Hepatic stellate cell (primary cell): ENCODE data around the gene GSDME.

Experiments
- DNase-seq: peaks from one replicate; pipeline ENCODE4 v3.0.0; 2011; ENCODE audit warnings: low spot score

Gene GSDME

DNA sequence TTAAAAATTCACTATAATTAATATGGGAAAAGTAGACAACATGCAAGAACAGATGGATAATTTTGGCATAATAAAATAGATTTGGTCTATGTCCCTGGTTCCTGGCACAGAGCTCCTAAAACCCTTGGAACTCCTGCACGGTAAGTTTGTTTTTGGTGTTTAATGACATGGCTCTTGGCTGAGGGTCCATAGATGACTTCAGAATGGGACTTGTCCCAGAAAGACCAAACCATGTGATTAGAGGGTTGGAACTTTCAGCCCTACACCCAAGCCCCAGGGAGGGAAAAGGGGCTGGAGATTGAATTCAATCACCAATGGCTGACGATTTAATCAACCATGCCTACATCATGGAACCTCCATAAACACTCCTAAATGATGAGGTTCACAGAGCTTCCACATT is 12.6 kb upstream of the GSDME start:
- no peak for DNase-seq

DNA sequence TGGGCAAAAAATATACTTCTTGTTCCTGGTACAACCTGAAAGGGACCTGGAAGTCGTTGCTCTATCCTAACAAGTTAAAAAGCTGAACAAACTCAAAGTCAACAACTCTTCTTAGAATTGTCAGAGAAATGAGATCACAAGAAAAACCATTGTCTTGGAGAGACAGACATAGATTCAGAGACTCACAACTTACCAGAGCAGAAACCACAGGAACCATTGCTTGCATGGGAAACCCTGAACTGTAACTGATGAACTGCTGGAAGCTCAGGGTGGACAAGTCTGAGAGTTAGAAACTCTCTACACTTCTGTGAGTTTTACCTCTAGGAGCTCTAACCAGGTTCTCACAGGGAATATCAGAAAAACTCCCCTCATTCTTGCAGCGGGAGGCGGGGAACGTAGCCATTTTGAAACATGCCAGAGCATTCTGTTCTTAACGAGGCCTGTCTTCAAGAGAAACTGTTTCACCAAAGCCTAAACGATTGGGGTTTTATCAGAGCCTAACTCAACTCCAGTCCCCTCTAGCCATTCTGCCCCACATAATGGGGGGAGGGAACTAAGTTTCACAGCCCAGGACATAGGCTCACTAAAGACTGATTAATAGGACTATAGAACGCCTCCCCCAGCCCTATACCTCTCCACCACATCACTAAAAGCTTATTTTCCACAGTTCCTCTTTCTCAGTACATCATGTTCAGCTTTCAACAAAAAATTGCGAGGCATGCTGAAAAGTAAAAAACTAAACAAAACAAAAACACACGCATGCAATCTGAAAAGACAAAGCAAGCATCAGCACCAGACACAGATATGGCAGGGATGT is 12.0 kb upstream of the GSDME start:
- no peak for DNase-seq

DNA sequence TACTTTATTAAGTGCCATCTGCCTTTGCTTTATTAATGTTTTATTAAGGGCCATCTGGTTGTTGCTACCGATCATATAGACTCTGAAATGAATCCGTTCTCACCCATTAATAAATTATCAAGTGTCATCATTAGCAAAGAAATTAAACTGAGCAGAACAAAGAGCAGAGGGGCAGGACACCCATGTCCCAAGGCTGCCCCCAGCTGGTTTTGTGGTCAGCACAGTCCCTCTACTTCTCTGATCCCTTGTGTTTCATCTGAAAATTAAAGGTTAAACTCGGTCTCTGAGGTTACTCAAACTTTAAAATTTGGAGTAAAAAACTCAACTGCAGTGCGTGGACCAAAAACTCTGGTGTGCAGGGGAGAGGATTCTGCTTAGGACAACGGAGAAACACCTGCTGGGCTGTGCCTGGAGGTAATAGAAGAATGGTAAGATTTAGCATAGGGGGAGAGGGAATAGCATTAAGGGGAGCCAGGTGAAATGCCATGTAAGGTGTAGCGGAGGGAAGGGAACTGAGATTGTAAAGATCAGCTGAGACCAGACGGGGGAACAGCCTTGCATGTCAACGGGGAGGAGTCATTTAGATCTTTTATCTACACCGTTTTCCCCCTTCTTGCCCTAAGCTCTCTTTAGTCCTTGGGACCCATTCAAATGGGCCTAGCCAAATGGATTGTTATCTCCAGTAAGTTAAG is 10.8 kb upstream of the GSDME start:
- no peak for DNase-seq

- DNase-seq = no peak
Measured at GRCh38 chr7:24764972-24765744, 7.9 kb upstream of the GSDME start.

DNA sequence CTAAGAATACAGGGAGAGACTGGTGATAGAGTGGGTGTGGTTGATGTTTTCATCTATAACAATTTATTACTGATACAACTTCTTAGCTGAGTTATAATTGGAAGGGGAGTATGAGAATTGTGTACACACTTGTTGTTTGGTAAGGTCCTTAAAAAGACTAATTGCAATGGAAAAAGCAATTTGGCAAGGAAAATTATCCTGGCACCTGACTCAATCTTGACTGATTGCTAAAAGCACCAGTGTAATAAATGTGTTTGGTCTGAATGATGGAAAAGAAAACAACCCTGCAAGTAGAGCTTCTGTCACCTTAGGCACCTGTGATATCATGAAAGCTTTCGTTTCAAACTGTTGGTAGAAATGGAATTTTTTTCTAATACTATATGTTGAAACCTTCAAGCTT is 6.7 kb upstream of the GSDME start:
- DNase-seq = no peak

GRCh38 chr7:24763303-24763901 is 6.1 kb upstream of the GSDME start:
- no peak for DNase-seq

GRCh38 chr7:24762771-24763170 is 5.5 kb upstream of the GSDME start:
- DNase-seq = no peak

- DNase-seq = no peak
Measured at GRCh38 chr7:24760968-24761367, 3.7 kb upstream of the GSDME start.

- peak; percentile 76 for DNase-seq
Measured at GRCh38 chr7:24756545-24757352, 515 bp downstream of the GSDME start.

GRCh38 chr7:24755541-24756407 is 1.5 kb downstream of the GSDME start:
- DNase-seq = no peak

GRCh38 chr7:24754906-24755506 is 2.3 kb downstream of the GSDME start:
- DNase-seq = no peak

DNA sequence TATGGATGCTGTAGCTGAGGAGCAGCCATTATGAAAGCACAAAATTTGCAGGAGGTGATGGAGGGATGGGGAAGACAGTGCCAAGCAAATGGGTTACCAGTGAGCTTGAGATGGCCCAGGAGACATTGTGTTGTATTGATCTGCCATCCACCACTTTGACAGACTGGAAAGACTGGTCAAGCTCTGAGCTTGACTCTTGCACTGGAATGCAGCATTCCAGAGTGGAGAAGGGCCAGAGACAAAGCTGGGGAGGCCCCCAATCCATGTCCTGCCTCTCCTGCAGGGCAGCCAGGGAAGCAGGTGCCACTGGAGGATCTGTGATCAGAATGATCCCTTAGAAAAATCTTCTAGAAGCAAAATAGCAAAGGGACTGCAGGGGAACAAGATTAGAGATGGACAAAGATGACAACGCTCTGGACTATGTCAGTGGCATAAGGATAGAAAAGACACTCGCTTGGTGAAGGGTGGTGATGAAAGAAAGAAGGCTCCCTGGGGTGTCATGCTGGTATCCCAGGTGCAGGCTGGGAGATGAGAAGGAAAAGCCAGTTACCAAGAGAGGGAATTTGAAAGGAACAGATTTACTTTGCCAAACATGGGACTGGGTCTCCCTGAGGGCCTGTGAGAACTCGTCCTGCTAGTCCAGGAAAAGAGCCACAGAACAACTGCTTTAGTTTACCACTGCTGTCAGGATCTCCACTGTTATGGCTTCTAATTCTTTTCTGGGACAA is 5.0 kb downstream of the GSDME start:
- no peak for DNase-seq

GRCh38 chr7:24751484-24751883 is 5.8 kb downstream of the GSDME start:
- no peak for DNase-seq

DNA sequence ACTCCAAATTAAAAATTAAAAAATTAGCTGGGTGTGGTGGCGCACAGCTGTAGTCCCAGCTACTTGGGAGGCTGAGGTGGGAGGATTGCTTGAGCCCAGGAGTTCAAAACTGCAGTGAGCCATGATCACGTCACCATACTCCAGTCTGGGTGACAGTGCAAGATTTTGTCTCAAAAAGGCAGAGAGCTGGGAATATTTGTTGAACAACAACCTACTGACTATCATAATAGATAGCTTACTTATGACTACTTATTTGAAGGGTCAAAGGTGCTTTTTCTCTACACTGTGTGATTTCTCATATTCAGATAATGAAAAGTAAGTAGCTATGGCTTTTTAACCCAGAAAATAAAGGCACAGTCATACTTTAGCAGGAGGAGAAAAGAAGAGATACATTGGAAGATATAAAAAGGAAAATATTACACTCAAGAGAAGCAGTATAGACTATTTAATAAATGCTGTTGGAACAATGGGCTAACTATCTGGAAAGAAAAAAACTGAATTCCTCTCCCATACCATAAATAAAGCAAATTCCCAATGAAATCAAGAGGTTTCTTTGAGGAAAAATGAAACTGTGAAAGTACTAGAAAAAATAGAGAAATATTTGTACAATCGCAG is 6.7 kb downstream of the GSDME start:
- DNase-seq = no peak

GRCh38 chr7:24748521-24748920 is 8.7 kb downstream of the GSDME start:
- DNase-seq = no peak

DNA sequence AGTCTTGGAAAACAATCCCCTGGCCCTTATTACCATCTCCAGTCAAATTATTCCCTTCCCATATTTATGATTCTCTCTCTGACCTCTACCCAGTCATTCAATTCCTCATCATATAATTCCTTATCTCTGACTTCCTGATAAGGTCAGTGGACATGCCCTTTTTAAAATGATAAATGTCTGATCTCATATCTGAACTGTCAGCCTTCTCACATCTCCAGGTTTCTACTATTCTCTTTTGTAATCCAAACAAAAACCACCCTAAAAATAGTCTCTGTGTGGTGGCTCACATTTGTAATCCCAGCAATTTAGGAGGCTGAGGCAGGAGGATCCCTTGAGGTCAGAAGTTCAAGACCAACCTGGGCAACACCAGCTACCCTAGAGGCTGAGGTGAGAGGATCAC is 11.9 kb downstream of the GSDME start:
- DNase-seq = no peak

GRCh38 chr7:24743471-24743870 is 13.8 kb downstream of the GSDME start:
- no peak for DNase-seq

DNA sequence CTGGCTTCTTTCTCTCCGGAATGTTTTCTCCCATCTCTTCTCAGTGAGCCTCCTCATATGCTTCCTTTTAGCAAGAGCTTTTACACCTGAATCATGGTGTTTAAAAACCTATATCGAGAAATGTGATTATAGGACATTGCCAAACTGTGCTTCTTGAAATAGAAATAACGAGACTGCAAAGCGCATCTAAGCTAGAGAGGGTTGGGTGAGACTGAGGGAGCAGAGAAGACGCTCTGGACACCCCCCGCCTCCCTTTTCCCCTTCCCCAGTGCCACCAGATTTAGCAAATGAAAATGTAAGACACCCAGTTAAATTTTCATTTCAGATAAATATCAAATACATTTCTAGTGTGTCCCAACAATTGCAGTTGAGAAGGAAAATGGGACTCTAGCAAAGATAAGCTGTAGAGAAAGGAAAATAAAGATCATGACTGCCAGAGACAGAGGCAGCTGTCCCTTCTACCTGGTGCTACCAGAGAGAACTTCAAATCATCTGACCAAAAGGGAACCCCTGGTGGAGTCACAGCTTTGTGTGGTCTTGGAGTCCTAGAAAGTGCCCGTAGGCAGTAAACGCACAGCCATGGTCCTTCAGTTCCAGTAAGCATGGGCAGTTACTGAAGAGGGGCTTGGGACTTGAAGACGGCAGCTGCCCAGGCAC is 14.6 kb downstream of the GSDME start:
- DNase-seq = no peak
